WTC11 (cell line): Measurements from ENCODE around the gene CACNA1C. TPM values are rescaled to one million over a fixed set of nuclear protein-coding genes. Genes with fewer than 3 reads are reported as not detected.
A peak's percentile ranks its signal among the peaks of the same experiment; 100 is the strongest.

ENCODE experiments used
- ATAC-seq: fragments of 200-7000 bp; cut with Tn5 transposase; 2 replicates; pipeline ENCODE4 v1.10.0; 2021; ENCODE audit warnings: mild to moderate bottlenecking, moderate library complexity
- CTCF ChIA-PET: fragments of 300-600 bp; sonication (Branson Sonifier 250); formaldehyde crosslinking; loops from one replicate; lab custom pipeline; 2021; ENCODE audit warnings: antibody characterized with exemption; lab: Charles Lee
- POLR2A ChIA-PET: fragments of 350-600 bp; sonication (Branson Sonifier 250); formaldehyde crosslinking; loops from one replicate; lab custom pipeline; 2021; ENCODE audit warnings: antibody characterized with exemption; lab: Charles Lee
- DNase-seq: peaks from one replicate; pipeline ENCODE4 v3.0.0; 2021; ENCODE audit warnings: low spot score
- H3K27ac Mint-ChIP-seq: 2 replicates; pipeline ENCODE4 v1.8.0; 2021; ENCODE audit warnings: mixed read lengths
- H3K27me3 Mint-ChIP-seq: 2 replicates; pipeline ENCODE4 v1.8.0; 2021; ENCODE audit warnings: low read depth, mild to moderate bottlenecking, moderate library complexity, mixed read lengths
- H3K36me3 Mint-ChIP-seq: 2 replicates; pipeline ENCODE4 v1.8.0; 2021; ENCODE audit warnings: mixed read lengths
- H3K4me1 Mint-ChIP-seq: 2 replicates; pipeline ENCODE4 v1.8.0; 2022; ENCODE audit warnings: mixed read lengths
- H3K4me3 Mint-ChIP-seq: 2 replicates; pipeline ENCODE4 v1.8.0; 2021; ENCODE audit warnings: mild to moderate bottlenecking, moderate library complexity, mixed read lengths
- H3K9me3 Mint-ChIP-seq: 2 replicates; pipeline ENCODE4 v1.8.0; 2021; ENCODE audit warnings: mixed read lengths
- AR ChIP-seq: fragments of 250-450 bp; sonication (Bioruptor Pico); IDR thresholded peaks from 2 replicates; pipeline ENCODE4 v1.9.0; 2021; ENCODE audit warnings: mild to moderate bottlenecking
- ARID4B ChIP-seq: sonication (generic); formaldehyde crosslinking; IDR thresholded peaks from 2 replicates; pipeline ENCODE4 v1.8.0; 2023; ENCODE audit warnings: missing genetic modification reagents, mild to moderate bottlenecking, borderline replicate concordance
- ATF2 ChIP-seq: sonication (generic); formaldehyde crosslinking; IDR thresholded peaks from 2 replicates; pipeline ENCODE4 v1.8.1; 2022; ENCODE audit warnings: low read depth, missing genetic modification reagents, borderline replicate concordance
- CDX4 ChIP-seq: fragments of 250-450 bp; sonication (Bioruptor Pico); IDR thresholded peaks from 2 replicates; pipeline ENCODE4 v1.9.0; 2021; ENCODE audit warnings: moderate library complexity, mild to moderate bottlenecking, inconsistent platforms, borderline replicate concordance
- ELF4 ChIP-seq: sonication (generic); formaldehyde crosslinking; IDR thresholded peaks from 2 replicates; pipeline ENCODE4 v1.8.1; 2022; ENCODE audit warnings: low read depth, mild to moderate bottlenecking, moderate library complexity, missing genetic modification reagents
- ERG ChIP-seq: fragments of 250-450 bp; sonication (Bioruptor Pico); IDR thresholded peaks from 2 replicates; pipeline ENCODE4 v1.8.0; 2021; ENCODE audit warnings: mild to moderate bottlenecking
- FOXJ3 ChIP-seq: sonication (generic); formaldehyde crosslinking; IDR thresholded peaks from 2 replicates; pipeline ENCODE4 v1.9.0; 2021; ENCODE audit warnings: missing genetic modification reagents, mild to moderate bottlenecking, borderline replicate concordance
- GABPB1 ChIP-seq: sonication (generic); formaldehyde crosslinking; IDR thresholded peaks from 2 replicates; pipeline ENCODE4 v1.8.1; 2023; ENCODE audit warnings: mild to moderate bottlenecking, missing genetic modification reagents
- GTF2I ChIP-seq: fragments of 250-450 bp; sonication (Bioruptor Pico); conservative IDR thresholded peaks from 2 replicates; pipeline ENCODE4 v1.4.0; 2021; ENCODE audit warnings: mild to moderate bottlenecking
- JAZF1 ChIP-seq: fragments of 250-450 bp; sonication (Bioruptor Pico); IDR thresholded peaks from 2 replicates; pipeline ENCODE4 v1.9.0; 2021; ENCODE audit warnings: moderate library complexity, mild to moderate bottlenecking, inconsistent platforms
- MLX ChIP-seq: sonication (generic); formaldehyde crosslinking; IDR thresholded peaks from 2 replicates; pipeline ENCODE4 v1.8.1; 2023; ENCODE audit warnings: mild to moderate bottlenecking, missing genetic modification reagents, moderate library complexity
- MYBL2 ChIP-seq: sonication (generic); formaldehyde crosslinking; IDR thresholded peaks from 2 replicates; pipeline ENCODE4 v1.8.1; 2023; ENCODE audit warnings: mild to moderate bottlenecking, moderate library complexity, missing genetic modification reagents
- NFATC4 ChIP-seq: fragments of 250-450 bp; sonication (Bioruptor Pico); IDR thresholded peaks from 2 replicates; pipeline ENCODE4 v1.9.0; 2021; ENCODE audit warnings: mild to moderate bottlenecking
- NFE2L1 ChIP-seq: sonication (generic); formaldehyde crosslinking; IDR thresholded peaks from 2 replicates; pipeline ENCODE4 v1.8.1; 2023; ENCODE audit warnings: missing genetic modification reagents
- TEAD1 ChIP-seq: sonication (generic); formaldehyde crosslinking; IDR thresholded peaks from 2 replicates; pipeline ENCODE4 v1.8.0; 2022; ENCODE audit warnings: mild to moderate bottlenecking, missing genetic modification reagents
- ZNF425 ChIP-seq: fragments of 250-450 bp; sonication (Bioruptor Pico); conservative IDR thresholded peaks from 2 replicates; pipeline ENCODE4 v1.9.0; 2021; ENCODE audit warnings: mild to moderate bottlenecking
- ZNF532 ChIP-seq: fragments of 250-450 bp; sonication (Bioruptor Pico); IDR thresholded peaks from 2 replicates; pipeline ENCODE4 v1.9.0; 2021; ENCODE audit warnings: mild to moderate bottlenecking, borderline replicate concordance
- ZSCAN18 ChIP-seq: fragments of 250-450 bp; sonication (Bioruptor Pico); IDR thresholded peaks from 2 replicates; pipeline ENCODE4 v2.1.2; 2022; ENCODE audit warnings: mild to moderate bottlenecking, moderate library complexity
- total RNA-seq: library from RNA; stranded (reverse); gene quantifications from 3 replicates; pipeline ENCODE4 v1.2.3, GENCODE V29; 2021

CACNA1C gene
- total RNA-seq, 1 experiment from 2014 or later: 1.7 TPM

- H3K4me3 Mint-ChIP-seq: no peak overlapping the region
- POLR2A ChIA-PET: no interaction called here
- no peak for ATAC-seq
- no peaks in the 10 kb centered on the region for H3K36me3 Mint-ChIP-seq
- peak overlapping the region; percentile 13; the same call in 1 of the 2 replicates for H3K27ac Mint-ChIP-seq
- no peaks in the 10 kb centered on the region for H3K9me3 Mint-ChIP-seq
- H3K4me1 Mint-ChIP-seq: peaks cover 9% of the 10 kb centered on the region; the same call in 1 of the 2 replicates
- H3K27me3 Mint-ChIP-seq: no peaks in the 10 kb centered on the region
- DNase-seq: no peak
- CTCF ChIA-PET: interaction anchor here (0.7 to 1.3 kb wide), 8 partner anchors 9 to 414 kb away, joined by 3 to 5 read pairs (median 4); no protein-coding TSS in a partner anchor
- TF ChIP-seq FOXJ3 (CRISPR knock-in tag) (no peak), ERG (CRISPR knock-in tag) (no peak), MLX (no peak), NFATC4 (CRISPR knock-in tag) (no peak), GTF2I (CRISPR knock-in tag) (no peak), JAZF1 (CRISPR knock-in tag) (no peak), CDX4 (no peak), ARID4B (CRISPR knock-in tag) (no peak), GABPB1 (CRISPR knock-in tag) (no peak), NFE2L1 (CRISPR knock-in tag) (no peak), ZNF425 (CRISPR knock-in tag) (no peak), ELF4 (CRISPR knock-in tag) (no peak), TEAD1 (CRISPR knock-in tag) (no peak), ATF2 (CRISPR knock-in tag) (no peak), MYBL2 (CRISPR knock-in tag) (no peak), ZSCAN18 (CRISPR knock-in tag) (no peak), AR (no peak), ZNF532 (CRISPR knock-in tag) (no peak)
Measured at GRCh38 chr12:2353691-2354090, 300.9 kb downstream of the CACNA1C start.
